GM12892 (cell line): ENCODE data around the gene RPS3.

Experiments used
- POLR2A ChIP-seq: IDR thresholded peaks from 2 replicates; pipeline ENCODE4 v1.6.1; 2011; ENCODE audit warnings: low read depth, low read length, control low read depth
- POLR2AphosphoS5 ChIP-seq: IDR thresholded peaks from 2 replicates; pipeline ENCODE4 v1.6.1; 2011; ENCODE audit warnings: low read depth, low read length, control low read depth

DNA sequence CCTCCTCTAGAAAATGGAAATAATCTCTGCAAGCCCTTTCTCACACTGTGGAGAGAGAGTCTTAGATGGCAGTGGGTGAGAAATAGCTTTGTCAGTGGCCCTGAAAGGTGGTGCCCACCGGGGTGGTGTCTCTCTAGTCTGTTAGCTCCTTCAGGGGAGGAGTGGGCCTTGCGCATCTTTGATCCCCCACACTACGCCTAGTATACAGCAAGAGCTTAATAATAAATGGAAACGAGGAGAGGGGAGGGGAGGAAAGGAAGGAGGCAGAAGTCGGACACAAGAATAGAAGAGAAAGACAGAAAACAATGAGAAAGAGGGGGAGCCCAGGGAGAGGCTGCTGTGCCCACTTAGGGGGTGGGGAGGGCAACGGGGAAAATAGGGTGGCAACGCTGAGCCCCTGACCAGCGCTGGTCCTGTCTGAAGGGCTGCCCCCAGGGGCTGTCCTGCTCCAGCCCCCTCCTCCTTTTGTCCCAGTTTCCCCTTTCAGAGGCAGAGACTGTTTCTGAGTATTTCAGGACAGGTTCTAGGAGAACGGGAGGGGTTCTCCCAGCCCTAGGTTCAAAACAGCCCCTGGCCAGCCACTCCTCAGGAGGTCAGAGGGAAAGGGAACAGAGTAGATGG lies 49.1 kb upstream of the RPS3 start:
- TF ChIP-seq POLR2AphosphoS5 (no peak), POLR2A (no peak)
